ENCODE data around the gene SELENOS. TPM values are rescaled to one million over a fixed set of nuclear protein-coding genes. Genes with fewer than 3 reads are reported as not detected.

The SELENOS gene
- total RNA-seq, 1 experiment from 2014 or later: 93.1 TPM

- in situ Hi-C loops (cut with HindIII; ENCODE audit: low pct_unique_long_range_greater_than_20kb, low sequenced_read_pairs): no loop called here
These were observed 35.9 kb upstream of the SELENOS start for GRCh38 chr15:101313041-101313761.

GRCh38 chr15:101310508-101310907 lies 33.2 kb upstream of the SELENOS start:
- in situ Hi-C loops (cut with HindIII; ENCODE audit: low pct_unique_long_range_greater_than_20kb, low sequenced_read_pairs): no loop called here
- no peak for DNase-seq (ENCODE audit: low read depth)

More at GRCh38 chr15:101313041-101313761, 35.9 kb upstream of the SELENOS start:
- DNase-seq (ENCODE audit: low read depth): no peak

GRCh38 chr15:101310161-101310480 lies 32.8 kb upstream of the SELENOS start:
- in situ Hi-C loops (cut with HindIII; ENCODE audit: low pct_unique_long_range_greater_than_20kb, low sequenced_read_pairs): no loop called here
- no peak for DNase-seq (ENCODE audit: low read depth)

- in situ Hi-C loops (cut with HindIII; ENCODE audit: low pct_unique_long_range_greater_than_20kb, low sequenced_read_pairs): no loop called here
- DNase-seq (ENCODE audit: low read depth): no peak
These were observed 32.3 kb upstream of the SELENOS start for GRCh38 chr15:101309436-101310160.

- DNase-seq (ENCODE audit: low read depth): no peak
- in situ Hi-C loops (cut with HindIII; ENCODE audit: low pct_unique_long_range_greater_than_20kb, low sequenced_read_pairs): no loop called here
These were observed 31.5 kb upstream of the SELENOS start for GRCh38 chr15:101308604-101309435.

- in situ Hi-C loops (cut with HindIII; ENCODE audit: low pct_unique_long_range_greater_than_20kb, low sequenced_read_pairs): no loop called here
- no peak for DNase-seq (ENCODE audit: low read depth)
These were observed 30.8 kb upstream of the SELENOS start for GRCh38 chr15:101307897-101308603.

- no peak for DNase-seq (ENCODE audit: low read depth)
- in situ Hi-C loops (cut with HindIII; ENCODE audit: low pct_unique_long_range_greater_than_20kb, low sequenced_read_pairs): no loop called here
These were observed 30.0 kb upstream of the SELENOS start for GRCh38 chr15:101307048-101307896.

GRCh38 chr15:101306341-101307047 lies 29.2 kb upstream of the SELENOS start:
- no peak for DNase-seq (ENCODE audit: low read depth)
- in situ Hi-C loops (cut with HindIII; ENCODE audit: low pct_unique_long_range_greater_than_20kb, low sequenced_read_pairs): no loop called here

- in situ Hi-C loops (cut with HindIII; ENCODE audit: low pct_unique_long_range_greater_than_20kb, low sequenced_read_pairs): no loop called here
These were observed 28.6 kb upstream of the SELENOS start for GRCh38 chr15:101305820-101306255.

GRCh38 chr15:101303408-101303807 lies 26.1 kb upstream of the SELENOS start:
- in situ Hi-C loops (cut with HindIII; ENCODE audit: low pct_unique_long_range_greater_than_20kb, low sequenced_read_pairs): no loop called here
- no peak for DNase-seq (ENCODE audit: low read depth)

More at GRCh38 chr15:101305820-101306255, 28.6 kb upstream of the SELENOS start:
- no peak for DNase-seq (ENCODE audit: low read depth)

GRCh38 chr15:101296418-101297405 lies 19.4 kb upstream of the SELENOS start:
- in situ Hi-C loops (cut with HindIII; ENCODE audit: low pct_unique_long_range_greater_than_20kb, low sequenced_read_pairs): no loop called here
- DNase-seq (ENCODE audit: low read depth): no peak

GRCh38 chr15:101295607-101296161 lies 18.4 kb upstream of the SELENOS start:
- in situ Hi-C loops (cut with HindIII; ENCODE audit: low pct_unique_long_range_greater_than_20kb, low sequenced_read_pairs): no loop called here
- DNase-seq (ENCODE audit: low read depth): no peak

GRCh38 chr15:101294731-101295606 lies 17.7 kb upstream of the SELENOS start, which contains the start of gene SNRPA1:
Gene SNRPA1, minus strand, starts transcription at chr15:101295248. Its CDS starts 70 bp downstream, at chr15:101295178.
- DNase-seq (ENCODE audit: low read depth): peak; percentile 87
- in situ Hi-C loops (cut with HindIII; ENCODE audit: low pct_unique_long_range_greater_than_20kb, low sequenced_read_pairs): no loop called here

- peak; percentile 32 for DNase-seq (ENCODE audit: low read depth)
- in situ Hi-C loops (cut with HindIII; ENCODE audit: low pct_unique_long_range_greater_than_20kb, low sequenced_read_pairs): no loop called here
These were observed 15.8 kb upstream of the SELENOS start for GRCh38 chr15:101293122-101293521.
